AG09319 (cell line): ENCODE measurements around the gene MYO1F.
A peak's percentile ranks its signal among the peaks of the same experiment; 100 is the strongest.

Experiments used
- DNase-seq: peaks from one replicate; pipeline ENCODE4 v3.0.0-alpha.2; 2010; ENCODE audit warnings: low read depth; ENCODE audit errors: extremely low read depth
- CTCF ChIP-seq: IDR thresholded peaks from 2 replicates; pipeline ENCODE4 v1.5.1; 2011; ENCODE audit warnings: low read depth, mild to moderate bottlenecking, inconsistent platforms, low read length, moderate library complexity

Gene MYO1F

GRCh38 chr19:8505680-8506401 lies 71.4 kb downstream of the MYO1F start:
- no peak for DNase-seq
- peak; percentile 94 for TF ChIP-seq CTCF

- no peak; the same call in 1 of the 2 replicates for TF ChIP-seq CTCF
- no peak for DNase-seq
These were observed 72.3 kb downstream of the MYO1F start for GRCh38 chr19:8504919-8505318.

GRCh38 chr19:8504171-8504570 lies 73.1 kb downstream of the MYO1F start:
- DNase-seq = no peak
- TF ChIP-seq CTCF = no peak

GRCh38 chr19:8503510-8503909 lies 73.7 kb downstream of the MYO1F start:
- no peak for DNase-seq
- TF ChIP-seq CTCF = no peak

- TF ChIP-seq CTCF = no peak
- no peak for DNase-seq
These were observed 75.3 kb downstream of the MYO1F start for GRCh38 chr19:8501981-8502380.

- DNase-seq = no peak
- TF ChIP-seq CTCF = no peak
These were observed 75.7 kb downstream of the MYO1F start for GRCh38 chr19:8501516-8501915.

GRCh38 chr19:8500158-8500557 lies 77.1 kb downstream of the MYO1F start:
- no peak for TF ChIP-seq CTCF
- no peak for DNase-seq
